ENCODE results near the gene BMPR2. TPM values are rescaled to one million over a fixed set of nuclear protein-coding genes. Genes with fewer than 3 reads are reported as not detected.
"Not testable (repeated sequence)": the region's sequence is repeated elsewhere in the genome, so short reads cannot be mapped to it uniquely, and the experiment has no call there.

The BMPR2 gene
- total RNA-seq, 1 donor: 50.6 TPM

DNA sequence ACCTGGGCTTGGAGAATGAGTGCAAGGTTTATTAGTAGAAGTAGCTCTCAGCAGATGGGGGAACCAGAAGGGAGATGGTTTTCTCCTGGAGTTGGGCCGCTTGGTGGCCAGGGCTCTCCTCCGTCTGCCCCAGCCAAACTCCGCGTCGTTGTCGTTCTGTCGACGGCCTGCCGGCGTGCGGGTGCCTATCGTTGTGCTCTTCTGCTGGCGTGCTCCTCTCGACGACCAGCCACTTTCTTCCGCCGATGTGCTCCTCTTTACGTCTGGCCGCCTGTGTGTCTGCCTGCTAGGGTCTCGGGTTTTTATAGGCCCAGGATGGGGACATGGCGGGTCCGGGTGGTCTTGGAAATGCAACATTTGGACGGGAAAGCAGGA lies 119.1 kb downstream of the BMPR2 start:
- TF ChIP-seq, protein P1, sequence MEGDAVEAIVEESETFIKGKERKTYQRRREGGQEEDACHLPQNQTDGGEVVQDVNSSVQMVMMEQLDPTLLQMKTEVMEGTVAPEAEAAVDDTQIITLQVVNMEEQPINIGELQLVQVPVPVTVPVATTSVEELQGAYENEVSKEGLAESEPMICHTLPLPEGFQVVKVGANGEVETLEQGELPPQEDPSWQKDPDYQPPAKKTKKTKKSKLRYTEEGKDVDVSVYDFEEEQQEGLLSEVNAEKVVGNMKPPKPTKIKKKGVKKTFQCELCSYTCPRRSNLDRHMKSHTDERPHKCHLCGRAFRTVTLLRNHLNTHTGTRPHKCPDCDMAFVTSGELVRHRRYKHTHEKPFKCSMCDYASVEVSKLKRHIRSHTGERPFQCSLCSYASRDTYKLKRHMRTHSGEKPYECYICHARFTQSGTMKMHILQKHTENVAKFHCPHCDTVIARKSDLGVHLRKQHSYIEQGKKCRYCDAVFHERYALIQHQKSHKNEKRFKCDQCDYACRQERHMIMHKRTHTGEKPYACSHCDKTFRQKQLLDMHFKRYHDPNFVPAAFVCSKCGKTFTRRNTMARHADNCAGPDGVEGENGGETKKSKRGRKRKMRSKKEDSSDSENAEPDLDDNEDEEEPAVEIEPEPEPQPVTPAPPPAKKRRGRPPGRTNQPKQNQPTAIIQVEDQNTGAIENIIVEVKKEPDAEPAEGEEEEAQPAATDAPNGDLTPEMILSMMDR (IDR thresholded peaks at IDR 0.05; ENCODE audit: insufficient read depth, low read length): no peak
- H3K4me3 ChIP-seq (ENCODE audit: low read depth, low read length): no peak overlapping the region
- DNase-seq (ENCODE audit: low read depth): no peak

DNA sequence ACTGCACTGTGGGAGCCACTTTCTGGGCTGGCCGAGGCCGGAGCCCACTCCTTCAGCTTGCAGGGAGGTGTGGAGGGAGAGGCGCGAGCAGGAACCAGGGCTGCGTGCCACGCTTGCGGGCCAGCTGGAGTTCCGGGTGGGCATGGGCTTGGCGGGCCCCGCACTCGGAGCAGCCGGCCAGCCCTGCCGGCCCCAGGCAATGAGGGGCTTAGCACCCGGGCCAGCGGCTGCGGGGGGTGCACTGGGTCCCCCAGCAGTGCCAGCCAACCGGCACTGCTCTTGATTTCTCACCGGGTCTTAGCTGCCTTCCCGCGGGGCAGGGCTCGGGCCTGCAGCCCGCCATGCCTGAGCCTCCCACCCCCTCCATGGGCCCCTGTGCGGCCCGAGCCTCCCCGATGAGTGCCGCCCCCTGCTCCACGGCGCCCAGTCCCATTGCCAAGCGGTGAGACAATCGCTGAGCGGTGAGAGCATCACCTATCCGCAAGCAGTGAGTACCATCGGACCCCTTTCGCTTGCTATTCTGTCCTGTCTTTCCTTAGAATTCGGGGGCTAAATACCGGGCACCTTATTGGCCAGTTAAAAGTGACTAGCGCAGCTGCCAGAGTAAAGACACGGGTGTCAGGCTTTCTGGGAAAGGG lies 120.8 kb downstream of the BMPR2 start:
- not testable (repeated sequence) for H3K4me3 ChIP-seq (ENCODE audit: low read depth, low read length); DNase-seq (ENCODE audit: low read depth)

DNA sequence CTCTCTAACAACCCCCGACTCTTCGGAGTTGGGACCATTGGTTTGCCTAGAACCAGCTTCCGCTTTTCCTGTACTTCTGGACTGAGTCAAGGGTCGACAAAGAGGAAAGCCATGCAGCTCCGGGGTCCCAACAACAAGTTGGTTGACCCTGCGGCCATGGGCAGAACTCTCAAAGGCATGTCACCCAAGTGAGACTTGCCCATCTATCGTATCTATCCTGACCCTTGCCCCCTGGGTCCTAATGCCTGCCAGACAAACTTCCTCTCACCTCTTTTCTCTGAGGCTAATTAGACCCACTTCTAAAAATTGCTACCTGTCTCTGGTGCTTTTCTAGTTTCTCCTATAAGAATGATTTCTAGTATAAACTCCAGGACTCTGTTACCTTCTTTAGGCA lies 121.3 kb downstream of the BMPR2 start:
- not testable (repeated sequence) for H3K4me3 ChIP-seq (ENCODE audit: low read depth, low read length); DNase-seq (ENCODE audit: low read depth)

DNA sequence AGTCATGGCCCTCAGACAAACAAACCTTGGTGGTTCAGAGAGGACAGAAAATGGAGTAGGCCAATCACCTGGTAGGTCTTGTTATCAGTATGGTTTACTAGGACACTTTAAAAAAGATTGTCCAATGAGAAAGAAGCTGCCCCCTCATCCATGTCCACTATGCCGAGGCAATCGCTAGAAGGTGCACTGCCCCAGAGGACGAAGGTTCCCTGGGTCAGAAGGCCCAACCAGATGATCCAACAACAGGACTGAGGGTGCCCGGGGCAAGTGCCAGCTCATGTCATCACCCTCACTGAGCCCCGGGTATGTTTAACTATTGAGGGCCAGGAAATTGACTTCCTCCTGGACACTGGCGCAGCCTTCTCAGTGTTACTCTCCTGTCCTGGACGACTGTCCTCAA lies 123.7 kb downstream of the BMPR2 start:
- H3K4me3 ChIP-seq (ENCODE audit: low read depth, low read length); DNase-seq (ENCODE audit: low read depth): not testable (repeated sequence)

DNA sequence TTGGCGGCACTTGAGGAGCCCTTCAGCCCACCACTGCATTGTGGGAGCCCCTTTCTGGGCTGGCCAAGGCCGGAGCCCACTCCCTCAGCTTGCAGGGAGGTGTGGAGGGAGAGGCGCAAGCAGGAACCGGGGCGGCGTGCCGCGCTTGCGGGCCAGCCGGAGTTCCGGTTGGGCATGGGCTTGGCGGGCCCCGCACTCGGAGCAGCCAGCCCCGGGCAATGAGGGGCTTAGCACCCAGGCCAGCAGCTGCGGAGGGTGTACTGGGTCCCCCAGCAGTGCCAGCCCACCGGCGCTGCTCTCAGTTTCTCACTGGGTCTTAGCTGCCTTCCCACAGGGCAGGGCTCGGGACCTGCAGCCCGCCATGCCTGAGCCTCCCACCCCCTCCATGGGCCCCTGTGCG lies 127.1 kb downstream of the BMPR2 start:
- H3K4me3 ChIP-seq (ENCODE audit: low read depth, low read length); DNase-seq (ENCODE audit: low read depth): not testable (repeated sequence)

DNA sequence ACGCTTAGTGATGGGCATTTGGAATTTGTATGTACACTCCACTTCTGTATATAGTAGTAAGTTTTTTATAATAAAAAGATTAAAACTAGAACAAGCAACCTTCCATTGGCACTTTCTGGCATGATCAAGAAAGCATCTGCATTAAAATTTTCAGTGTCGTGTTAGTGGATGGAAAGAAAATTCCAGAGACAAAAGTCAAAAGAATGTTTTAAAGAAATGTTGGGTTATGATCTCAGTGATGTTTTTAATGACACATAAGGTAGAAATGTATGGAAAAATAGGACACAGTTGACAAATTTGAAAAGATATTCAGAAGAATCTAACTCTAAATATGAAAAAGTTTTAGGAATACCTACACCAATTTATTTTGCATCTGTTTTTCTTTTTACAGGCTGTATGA lies 132.6 kb downstream of the BMPR2 start:
- H3K4me3 ChIP-seq (ENCODE audit: low read depth, low read length): no peak overlapping the region
- DNase-seq (ENCODE audit: low read depth): peak; percentile 23
- TF ChIP-seq, protein P1 (IDR thresholded peaks at IDR 0.05; ENCODE audit: insufficient read depth, low read length): no peak

DNA sequence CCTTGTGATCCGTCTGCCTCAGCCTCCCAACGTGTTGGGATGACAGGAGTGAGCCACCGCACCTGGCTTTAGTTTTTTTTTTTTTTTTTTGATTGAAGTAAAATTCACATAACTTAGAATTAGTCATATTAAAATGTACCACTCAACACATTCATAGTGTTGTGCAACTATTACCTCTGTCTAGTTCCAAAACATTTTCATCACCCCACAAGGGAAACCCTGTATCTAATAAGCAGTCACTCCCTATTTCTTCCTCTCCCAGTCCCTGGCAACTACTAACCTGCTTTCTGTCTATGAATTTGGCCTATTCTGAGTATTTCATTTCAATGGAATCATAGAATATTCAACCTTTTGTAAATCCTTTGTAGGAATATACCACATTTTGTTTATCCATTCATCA lies 134.8 kb downstream of the BMPR2 start:
- DNase-seq (ENCODE audit: low read depth): peak; percentile 75
- no peak overlapping the region for H3K4me3 ChIP-seq (ENCODE audit: low read depth, low read length)
- TF ChIP-seq, protein P1 (IDR thresholded peaks at IDR 0.05; ENCODE audit: insufficient read depth, low read length): no peak

DNA sequence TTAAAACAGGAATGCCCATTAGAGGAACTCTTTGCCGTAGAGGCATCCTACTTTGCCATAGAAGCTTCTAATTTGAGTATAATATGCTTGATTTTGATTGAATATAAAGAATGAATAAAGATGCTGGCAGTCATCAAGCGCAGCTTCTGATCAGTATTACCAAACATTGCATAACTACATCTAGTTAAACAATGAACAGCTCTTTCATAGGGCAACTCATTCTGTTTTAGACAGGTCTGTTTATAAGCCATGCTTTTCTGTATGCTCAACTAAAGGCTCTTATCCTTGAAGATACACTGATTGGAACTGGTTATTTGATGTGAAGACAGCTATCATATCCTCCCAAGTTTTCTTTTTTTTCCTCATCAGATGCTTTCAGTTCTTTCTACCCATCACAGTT lies 136.0 kb downstream of the BMPR2 start:
- TF ChIP-seq, protein P1 (IDR thresholded peaks at IDR 0.05; ENCODE audit: insufficient read depth, low read length): no peak
- DNase-seq (ENCODE audit: low read depth): no peak
- H3K4me3 ChIP-seq (ENCODE audit: low read depth, low read length): no peak overlapping the region

DNA sequence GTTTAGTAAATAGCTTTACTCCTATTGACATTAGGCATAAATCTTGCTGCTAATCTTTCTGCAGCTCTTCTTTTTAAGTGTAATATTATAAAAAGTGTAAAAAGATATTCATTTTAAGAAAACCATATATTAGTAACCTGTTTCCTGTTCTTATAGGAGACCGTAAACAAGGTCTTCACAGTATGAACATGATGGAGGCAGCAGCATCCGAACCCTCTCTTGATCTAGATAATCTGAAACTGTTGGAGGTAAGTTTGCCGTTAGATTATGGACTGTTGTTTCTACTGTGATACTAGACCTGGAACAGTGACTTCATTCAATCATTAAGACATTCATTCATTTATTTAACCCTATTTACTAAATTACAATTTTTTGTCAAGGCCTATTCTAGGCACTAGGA lies 138.6 kb downstream of the BMPR2 start:
- TF ChIP-seq, protein P1 (IDR thresholded peaks at IDR 0.05; ENCODE audit: insufficient read depth, low read length): no peak
- no peak for DNase-seq (ENCODE audit: low read depth)
- H3K4me3 ChIP-seq (ENCODE audit: low read depth, low read length): no peak overlapping the region
